GM18498 (cell line): Measurements from ENCODE around the gene RSAD1.

Source experiments
- ATAC-seq: cut with Tn5 transposase; IDR thresholded peaks from one replicate; pipeline ENCODE4 v1.9.1; 2021; ENCODE audit warnings: mild to moderate bottlenecking, moderate library complexity; ENCODE audit not compliant: unreplicated experiment

RSAD1 gene

DNA sequence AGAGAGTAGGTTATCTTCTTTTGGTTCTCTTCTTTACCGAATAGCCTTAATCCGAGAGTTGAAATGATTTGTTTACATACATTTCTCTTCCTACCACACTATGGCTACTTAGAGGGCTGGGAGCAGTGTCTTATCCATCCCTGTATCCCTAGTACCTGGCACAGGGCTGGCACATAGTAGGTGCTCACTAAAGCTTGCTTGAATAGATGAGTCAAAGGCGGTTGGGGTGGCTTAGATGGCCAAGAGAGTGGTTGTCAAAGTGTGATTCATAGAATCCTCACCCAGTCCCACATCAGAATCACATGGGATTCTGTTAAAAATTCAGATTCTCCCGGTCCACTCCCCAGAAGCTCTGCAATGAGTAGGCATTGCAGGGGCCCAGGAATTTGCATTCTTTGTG lies 21.0 kb upstream of the RSAD1 start:
- no peak for ATAC-seq

GRCh38 chr17:50458270-50458669 lies 20.4 kb upstream of the RSAD1 start:
- ATAC-seq = no peak

GRCh38 chr17:50458701-50459676 lies 19.7 kb upstream of the RSAD1 start:
- ATAC-seq = no peak

DNA sequence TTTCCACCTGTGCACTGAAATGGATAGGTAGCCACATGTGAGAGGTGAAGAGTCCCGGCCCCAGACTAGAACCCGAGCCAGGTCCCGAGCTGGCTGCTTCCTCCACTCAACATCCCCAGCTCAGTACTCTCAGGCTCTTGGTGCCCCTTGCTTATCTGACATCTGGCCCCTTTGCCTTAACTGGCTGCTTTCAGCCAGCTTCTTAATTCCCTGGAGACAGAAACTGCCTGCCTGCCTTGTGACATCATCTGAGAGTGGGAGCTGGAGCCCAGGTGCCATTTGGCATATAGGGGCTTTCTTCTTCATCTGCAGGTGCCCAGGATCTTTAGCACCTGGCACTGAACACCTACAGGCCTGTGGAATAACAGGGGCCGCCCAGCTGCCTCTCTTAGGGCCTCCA lies 18.9 kb upstream of the RSAD1 start:
- no peak for ATAC-seq

- no peak for ATAC-seq
These were observed 17.7 kb upstream of the RSAD1 start for GRCh38 chr17:50460831-50461526.

GRCh38 chr17:50461550-50462132 lies 17.0 kb upstream of the RSAD1 start:
- ATAC-seq = no peak

GRCh38 chr17:50462446-50462845 lies 16.2 kb upstream of the RSAD1 start:
- ATAC-seq = no peak

DNA sequence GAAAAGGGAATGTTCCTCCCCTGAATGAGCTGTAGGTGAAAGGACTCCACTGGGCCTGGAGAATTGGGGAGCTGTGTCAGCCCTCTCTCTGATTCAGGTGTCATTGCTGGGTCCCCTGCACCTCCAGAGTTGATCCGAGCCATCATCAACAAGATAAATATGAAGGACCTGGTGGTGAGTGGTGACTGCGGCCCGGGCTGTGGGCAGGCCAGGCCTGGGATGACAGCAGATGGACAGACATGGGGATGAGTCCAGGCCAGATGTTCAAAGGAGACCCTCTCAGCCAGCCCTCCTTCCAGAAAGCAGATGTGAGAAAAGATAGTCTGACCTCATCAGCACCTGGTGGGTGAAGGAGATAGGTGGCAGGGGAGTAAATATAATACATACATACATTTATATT lies 14.5 kb upstream of the RSAD1 start:
- no peak for ATAC-seq

DNA sequence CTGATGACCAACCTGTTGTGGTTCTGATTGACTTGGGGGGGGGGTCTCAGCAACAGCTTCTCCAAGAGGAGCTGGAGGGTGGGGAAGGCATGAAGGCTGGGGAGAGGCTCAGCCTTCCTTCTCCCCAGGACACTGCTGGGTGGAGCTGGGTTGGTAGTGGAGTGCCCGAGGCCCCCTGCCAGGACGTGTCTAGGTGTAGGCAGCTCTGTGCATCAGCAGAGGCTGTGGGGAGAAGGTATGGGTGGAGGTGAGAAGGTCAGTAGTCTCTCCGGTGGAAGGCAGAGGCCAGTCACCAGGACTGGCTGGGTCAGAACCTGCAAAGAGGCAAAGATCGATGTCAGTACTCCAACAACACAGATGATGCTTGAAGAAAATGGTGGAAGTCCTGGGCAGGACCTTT lies 13.9 kb upstream of the RSAD1 start:
- no peak for ATAC-seq

- no peak for ATAC-seq
These were observed 13.5 kb upstream of the RSAD1 start for GRCh38 chr17:50465171-50465570.

DNA sequence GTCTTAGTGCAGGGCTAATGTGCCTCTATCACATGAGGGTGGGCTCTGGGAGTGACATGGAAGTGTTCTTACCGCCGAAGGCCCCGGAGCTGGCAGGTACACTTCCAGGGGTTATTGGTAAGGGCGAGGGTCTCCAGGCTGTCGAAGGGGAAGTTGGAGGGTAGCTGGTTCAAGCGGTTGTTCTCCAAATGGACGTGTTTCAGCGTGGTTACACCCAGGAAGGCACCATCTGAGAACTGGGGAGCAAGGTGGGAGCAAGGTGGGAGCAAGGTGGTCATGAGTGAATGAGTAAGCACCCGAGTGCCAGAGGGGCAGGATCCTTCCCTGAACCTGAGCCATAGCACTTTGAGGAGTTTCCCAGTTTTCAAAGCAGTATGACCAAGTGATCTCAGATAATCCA lies 13.0 kb upstream of the RSAD1 start:
- no peak for ATAC-seq

- no peak for ATAC-seq
These were observed 12.1 kb upstream of the RSAD1 start for GRCh38 chr17:50466371-50467113.

GRCh38 chr17:50467114-50467854 lies 11.4 kb upstream of the RSAD1 start:
- ATAC-seq = no peak

- no peak for ATAC-seq
These were observed 10.8 kb upstream of the RSAD1 start for GRCh38 chr17:50467855-50468303.

- ATAC-seq = no peak
These were observed 10.1 kb upstream of the RSAD1 start, which contains the start of gene CHAD for GRCh38 chr17:50468304-50469207. Gene CHAD (minus strand): TSS chr17:50468880. CDS start chr17:50468813, 67 bp downstream.

DNA sequence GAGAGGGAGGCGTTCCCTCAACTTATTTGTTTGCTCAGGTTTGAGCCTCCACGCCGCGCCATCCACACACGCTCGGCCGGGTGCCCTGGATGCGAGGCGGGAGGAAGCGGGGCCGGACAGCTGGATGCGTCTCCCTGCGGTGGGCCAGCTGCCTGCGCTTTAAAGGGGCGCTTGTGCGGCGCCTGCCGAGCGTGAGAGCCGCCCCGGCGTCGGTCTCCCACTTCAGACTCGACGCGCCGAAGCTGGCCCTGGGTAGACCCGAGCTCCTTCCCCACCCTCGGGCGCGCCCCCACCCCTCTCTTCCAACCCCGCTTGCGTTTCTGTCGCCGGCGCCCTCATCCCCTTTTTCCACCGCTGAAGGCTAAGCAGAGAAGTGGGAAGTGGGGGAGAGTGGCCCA lies 9.5 kb upstream of the RSAD1 start:
- ATAC-seq = no peak

DNA sequence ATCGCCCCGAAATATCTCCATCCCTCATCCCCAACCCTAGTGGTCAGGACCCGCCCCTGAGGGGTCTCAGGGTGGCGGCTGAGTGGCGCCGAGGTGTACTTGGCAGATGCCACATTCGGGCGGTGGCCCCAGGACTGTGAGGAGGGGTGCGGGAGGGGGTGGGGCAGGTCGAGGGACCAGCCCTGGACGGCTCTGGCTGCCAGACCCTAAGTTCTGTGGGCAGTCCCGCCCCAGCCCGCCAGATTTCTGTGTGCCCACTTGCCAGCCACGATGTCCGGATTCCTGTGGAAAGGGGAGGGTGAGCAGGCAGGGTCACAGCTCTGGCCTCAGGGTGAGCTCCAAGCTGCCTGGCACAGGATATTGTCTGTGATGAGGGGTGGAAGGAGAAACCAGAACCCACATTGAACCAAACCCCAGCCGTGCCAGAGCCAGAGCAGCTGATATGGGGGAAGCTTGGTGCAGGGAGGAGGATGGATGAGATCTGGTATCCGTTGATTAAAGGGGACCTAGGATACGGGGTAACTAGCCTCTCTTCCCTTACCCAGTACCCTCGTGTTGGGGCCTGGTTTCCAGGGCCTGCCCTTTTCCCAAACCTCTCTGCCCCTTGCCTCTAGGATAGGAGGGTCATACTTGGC lies 8.9 kb upstream of the RSAD1 start:
- no peak for ATAC-seq

- no peak for ATAC-seq
These were observed 8.2 kb upstream of the RSAD1 start for GRCh38 chr17:50470426-50470825.
